AG10803 (cell line): ENCODE results near the gene ZNF749.

Source experiments
- DNase-seq: peaks from one replicate; pipeline ENCODE4 v3.0.0; 2010; ENCODE audit warnings: low read depth
- H3K4me3 ChIP-seq: 2 replicates; pipeline ENCODE4 v1.5.1; 2011; ENCODE audit warnings: mild to moderate bottlenecking, low read length, control low read depth
- TF ChIP-seq, protein P1 (sequence below): conservative IDR thresholded peaks from 2 replicates; pipeline ENCODE4 v1.5.1; 2011; ENCODE audit warnings: mild to moderate bottlenecking, low read length, control low read depth, inconsistent platforms

The ZNF749 gene

DNA sequence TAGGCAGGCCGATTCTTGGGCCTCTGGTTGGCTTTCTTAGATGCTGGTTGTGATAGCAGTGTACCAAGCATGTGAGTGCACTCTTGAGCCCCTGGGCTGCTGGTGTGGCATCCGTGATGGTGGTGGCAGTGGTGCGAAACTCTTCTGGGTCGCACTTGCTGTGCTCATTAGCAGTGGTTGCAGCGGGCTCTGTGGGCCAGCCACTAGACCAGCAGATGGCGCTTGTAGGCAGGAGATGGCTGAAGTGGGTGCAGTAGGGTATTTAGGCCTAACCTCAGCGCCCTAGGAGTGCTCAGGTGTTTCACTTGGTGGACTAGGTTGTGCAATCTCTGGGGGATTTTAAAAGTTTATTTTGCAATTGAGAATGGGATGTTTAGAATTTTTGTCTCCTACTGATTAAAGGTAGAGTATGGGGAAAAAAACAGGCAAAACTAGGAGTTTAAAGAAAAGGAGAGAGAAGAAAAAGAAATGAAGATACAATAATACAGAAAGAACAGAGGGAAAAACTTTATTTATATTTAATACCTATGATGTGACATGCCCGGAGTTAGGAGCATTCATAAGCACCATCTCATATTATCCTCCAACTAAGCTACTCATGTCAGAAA lies 28.5 kb upstream of the ZNF749 start:
- TF ChIP-seq, protein P1, sequence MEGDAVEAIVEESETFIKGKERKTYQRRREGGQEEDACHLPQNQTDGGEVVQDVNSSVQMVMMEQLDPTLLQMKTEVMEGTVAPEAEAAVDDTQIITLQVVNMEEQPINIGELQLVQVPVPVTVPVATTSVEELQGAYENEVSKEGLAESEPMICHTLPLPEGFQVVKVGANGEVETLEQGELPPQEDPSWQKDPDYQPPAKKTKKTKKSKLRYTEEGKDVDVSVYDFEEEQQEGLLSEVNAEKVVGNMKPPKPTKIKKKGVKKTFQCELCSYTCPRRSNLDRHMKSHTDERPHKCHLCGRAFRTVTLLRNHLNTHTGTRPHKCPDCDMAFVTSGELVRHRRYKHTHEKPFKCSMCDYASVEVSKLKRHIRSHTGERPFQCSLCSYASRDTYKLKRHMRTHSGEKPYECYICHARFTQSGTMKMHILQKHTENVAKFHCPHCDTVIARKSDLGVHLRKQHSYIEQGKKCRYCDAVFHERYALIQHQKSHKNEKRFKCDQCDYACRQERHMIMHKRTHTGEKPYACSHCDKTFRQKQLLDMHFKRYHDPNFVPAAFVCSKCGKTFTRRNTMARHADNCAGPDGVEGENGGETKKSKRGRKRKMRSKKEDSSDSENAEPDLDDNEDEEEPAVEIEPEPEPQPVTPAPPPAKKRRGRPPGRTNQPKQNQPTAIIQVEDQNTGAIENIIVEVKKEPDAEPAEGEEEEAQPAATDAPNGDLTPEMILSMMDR = peak; percentile 82
- peak; percentile 45 for DNase-seq
- no peak overlapping the region for H3K4me3 ChIP-seq

DNA sequence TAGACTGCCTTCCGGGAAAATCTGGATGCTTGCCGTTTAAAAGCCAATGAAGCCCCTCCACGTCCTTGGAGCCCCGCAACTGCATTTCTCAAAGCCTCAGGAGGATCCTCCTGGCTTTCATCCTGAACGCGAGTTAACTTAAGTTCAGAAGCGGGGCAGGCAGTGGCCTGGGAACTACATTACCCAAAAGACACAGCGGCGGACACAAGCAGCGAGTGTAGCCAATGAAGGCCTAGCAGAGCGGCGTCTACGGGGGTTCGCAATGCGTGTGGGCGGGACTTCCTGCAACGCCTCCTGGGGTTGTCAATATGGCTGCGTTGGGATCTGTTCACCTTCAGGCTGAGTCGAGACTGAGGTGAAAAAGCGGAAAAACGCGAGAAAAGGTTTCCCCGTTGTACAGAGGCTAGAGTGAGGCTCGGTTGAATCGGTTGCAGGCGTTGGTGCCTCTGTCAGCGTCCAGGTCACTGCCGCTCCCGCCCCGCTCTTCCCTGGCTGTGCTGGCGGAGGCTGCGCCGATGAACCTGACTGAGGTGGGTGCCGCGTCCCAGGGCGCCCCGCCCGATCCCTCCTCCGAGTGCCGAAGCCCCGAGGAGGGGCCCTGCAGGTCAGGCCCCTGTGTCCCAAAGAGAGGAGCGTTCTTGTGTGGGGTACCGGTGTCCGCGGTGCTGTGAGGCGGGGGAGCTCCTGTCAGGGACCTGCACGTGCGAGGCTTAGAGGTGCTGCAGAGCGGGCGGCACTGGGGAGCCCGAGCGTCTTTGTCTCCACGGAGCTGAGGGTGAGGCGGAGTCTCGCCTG lies 24.1 kb upstream of the ZNF749 start, which contains the start of gene ZNF17:
Gene ZNF17 (plus strand): TSS at position 285 of the 795 bp plus-strand sequence. CDS start 2,455 bp downstream, outside the sequence.
- peak within 1 kb of the TSS; percentile 94 for H3K4me3 ChIP-seq
- peak; percentile 90 for DNase-seq
- TF ChIP-seq, protein P1 = no peak

DNA sequence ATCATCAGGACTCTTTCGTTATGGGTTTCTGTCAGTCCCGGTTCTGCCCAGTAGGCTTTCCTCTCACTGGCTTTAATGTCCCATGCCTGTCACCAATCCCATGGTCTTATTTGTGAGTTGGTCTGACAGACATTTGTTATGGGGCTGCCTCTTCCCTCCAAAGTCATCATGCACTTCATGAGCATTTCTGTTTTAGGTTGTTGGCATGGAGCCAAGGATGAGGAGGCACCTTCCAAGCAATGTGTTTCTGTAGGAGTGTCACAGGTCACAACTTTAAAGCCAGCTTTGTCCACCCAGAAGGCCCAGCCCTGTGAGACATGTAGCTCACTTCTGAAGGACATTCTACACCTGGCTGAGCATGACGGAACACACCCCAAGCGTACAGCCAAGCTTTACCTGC lies 15.7 kb upstream of the ZNF749 start:
- no peak for DNase-seq
- TF ChIP-seq, protein P1 = no peak
- no peak overlapping the region for H3K4me3 ChIP-seq

DNA sequence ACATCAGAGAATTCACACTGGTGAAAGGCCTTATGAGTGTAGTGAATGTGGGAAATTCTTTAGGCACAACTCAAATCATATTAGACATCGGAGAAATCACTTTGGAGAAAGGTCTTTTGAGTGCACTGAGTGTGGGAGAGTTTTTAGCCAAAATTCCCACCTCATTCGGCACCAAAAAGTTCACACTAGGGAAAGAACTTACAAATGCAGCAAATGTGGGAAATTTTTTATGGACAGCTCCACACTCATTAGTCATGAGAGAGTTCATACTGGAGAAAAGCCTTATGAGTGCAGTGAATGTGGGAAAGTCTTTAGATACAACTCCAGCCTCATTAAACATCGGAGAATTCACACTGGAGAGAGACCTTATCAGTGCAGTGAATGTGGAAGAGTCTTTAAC lies 14.1 kb upstream of the ZNF749 start:
- DNase-seq = no peak
- H3K4me3 ChIP-seq = no peak overlapping the region
- TF ChIP-seq, protein P1 = no peak

DNA sequence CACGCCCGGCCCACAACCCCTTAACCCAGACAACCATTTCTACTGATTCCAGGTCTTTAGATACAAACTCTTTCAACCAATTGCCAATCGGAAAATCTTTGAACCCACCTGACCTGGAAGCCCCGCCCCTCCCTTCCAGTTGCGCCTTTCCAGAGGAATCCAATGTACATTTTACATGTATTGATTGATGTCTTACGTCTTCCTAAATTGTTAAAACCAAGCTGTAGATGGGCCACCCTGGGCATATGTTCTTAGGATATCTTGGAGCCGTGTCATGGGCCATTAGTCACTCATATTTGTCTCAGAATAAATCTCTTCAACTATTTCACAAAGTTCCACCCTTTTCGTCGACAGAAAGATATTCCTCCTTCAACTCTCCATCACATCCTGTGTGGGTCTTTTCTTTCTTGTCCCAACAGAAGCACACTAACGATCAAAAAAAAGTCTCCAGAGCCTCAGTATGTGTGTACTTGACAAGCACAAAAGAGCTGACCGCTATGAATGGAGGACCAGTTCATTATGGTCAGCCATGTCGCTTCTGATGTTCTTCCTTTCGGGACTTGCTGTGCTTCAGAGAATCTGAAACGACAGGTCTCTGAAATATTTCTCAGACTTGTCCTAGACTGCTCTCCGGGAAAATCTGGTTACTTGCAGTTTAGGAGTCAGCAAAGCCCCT lies 601 bp upstream of the ZNF749 start:
- peak overlapping the region; percentile 91 for H3K4me3 ChIP-seq
- TF ChIP-seq, protein P1 = no peak
- DNase-seq = peak; percentile 11

DNA sequence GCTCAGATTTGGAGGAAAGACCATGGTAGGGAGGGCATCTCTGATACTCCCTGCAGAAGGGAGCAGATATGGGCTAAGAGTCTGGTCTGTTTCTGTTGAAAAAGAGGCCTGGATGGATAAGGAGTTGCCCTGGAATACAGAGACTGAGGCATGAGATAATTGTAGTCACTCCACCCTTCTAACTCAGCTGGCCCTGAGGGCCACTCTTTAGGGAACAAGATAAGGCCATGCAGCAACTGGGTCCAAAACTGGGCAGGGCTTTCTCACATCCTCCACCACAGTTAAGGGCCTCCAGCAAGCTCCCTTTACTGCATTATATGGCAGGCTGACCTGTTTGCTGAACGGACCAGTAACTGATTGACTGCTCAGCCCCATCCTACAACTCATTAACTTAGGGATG lies 1.3 kb downstream of the ZNF749 start:
- TF ChIP-seq, protein P1 = no peak
- no peak for DNase-seq
- H3K4me3 ChIP-seq = peak overlapping the region; percentile 91
